ENCODE data around the gene TTC33. TPM values are rescaled to one million over a fixed set of nuclear protein-coding genes. Genes with fewer than 3 reads are reported as not detected.

The TTC33 gene
- total and polyA plus RNA-seq, 2 of the 13 experiments (the other 11 are each of a cell fraction or from before 2014, with no cell fraction given), result 4.5 to 20.0 TPM

GRCh38 chr5:40547994-40548575 lies 207.7 kb downstream of the TTC33 start (continued):
- TF ChIP-seq FOXJ3 (CRISPR knock-in tag; IDR thresholded peaks at IDR 0.05; ENCODE audit: borderline replicate concordance) (peak; percentile 26; the same call in 1 of the 2 replicates), ZNF670 (CRISPR knock-in tag; IDR thresholded peaks at IDR 0.05; ENCODE audit: borderline replicate concordance) (no peak), NR2F6 (IDR thresholded peaks at IDR 0.05) (peak; percentile 87), NR2F6 (CRISPR knock-in tag; IDR thresholded peaks at IDR 0.05) (peak; percentile 75), HNRNPK (IDR thresholded peaks at IDR 0.05; ENCODE audit: low read depth, low read length, poor library complexity, severe bottlenecking) (no peak), TRIM24 (CRISPR knock-in tag; IDR thresholded peaks at IDR 0.05) (peak; percentile 71), ARID5B (CRISPR knock-in tag; IDR thresholded peaks at IDR 0.05) (peak; percentile 63), ZMYM4 (CRISPR knock-in tag; IDR thresholded peaks at IDR 0.05) (0 out of 2 replicates have a peak, but pooled peaks have one; percentile 18), NFIC (IDR thresholded peaks at IDR 0.05; ENCODE audit: low read length) (peak; percentile 29; the same call in 1 of the 2 replicates), BCL6 (CRISPR knock-in tag; IDR thresholded peaks at IDR 0.05) (0 out of 2 replicates have a peak, but pooled peaks have one; percentile 15), ZNF780A (CRISPR knock-in tag; IDR thresholded peaks at IDR 0.05) (no peak), RELA (CRISPR knock-in tag; IDR thresholded peaks at IDR 0.05) (no peak), HDAC2 (CRISPR knock-in tag; IDR thresholded peaks at IDR 0.05) (0 out of 2 replicates have a peak, but pooled peaks have one; percentile 31), SNAPC2 (CRISPR knock-in tag; IDR thresholded peaks at IDR 0.05) (no peak), HMG20A (CRISPR knock-in tag; IDR thresholded peaks at IDR 0.05; ENCODE audit: borderline replicate concordance) (0 out of 2 replicates have a peak, but pooled peaks have one; percentile 25), SOX6 (IDR thresholded peaks at IDR 0.05) (no peak), SOX6 (CRISPR knock-in tag; IDR thresholded peaks at IDR 0.05) (peak; percentile 59; the same call in 1 of the 2 replicates), GFI1 (CRISPR knock-in tag; IDR thresholded peaks at IDR 0.05; ENCODE audit: borderline replicate concordance) (0 out of 2 replicates have a peak, but pooled peaks have one; percentile 30), HNF4A (CRISPR knock-in tag; IDR thresholded peaks at IDR 0.05) (peak; percentile 90), ZNF644 (CRISPR knock-in tag; IDR thresholded peaks at IDR 0.05; ENCODE audit: low read depth) (peak; percentile 81)
- TF ChIP-seq, protein P1, sequence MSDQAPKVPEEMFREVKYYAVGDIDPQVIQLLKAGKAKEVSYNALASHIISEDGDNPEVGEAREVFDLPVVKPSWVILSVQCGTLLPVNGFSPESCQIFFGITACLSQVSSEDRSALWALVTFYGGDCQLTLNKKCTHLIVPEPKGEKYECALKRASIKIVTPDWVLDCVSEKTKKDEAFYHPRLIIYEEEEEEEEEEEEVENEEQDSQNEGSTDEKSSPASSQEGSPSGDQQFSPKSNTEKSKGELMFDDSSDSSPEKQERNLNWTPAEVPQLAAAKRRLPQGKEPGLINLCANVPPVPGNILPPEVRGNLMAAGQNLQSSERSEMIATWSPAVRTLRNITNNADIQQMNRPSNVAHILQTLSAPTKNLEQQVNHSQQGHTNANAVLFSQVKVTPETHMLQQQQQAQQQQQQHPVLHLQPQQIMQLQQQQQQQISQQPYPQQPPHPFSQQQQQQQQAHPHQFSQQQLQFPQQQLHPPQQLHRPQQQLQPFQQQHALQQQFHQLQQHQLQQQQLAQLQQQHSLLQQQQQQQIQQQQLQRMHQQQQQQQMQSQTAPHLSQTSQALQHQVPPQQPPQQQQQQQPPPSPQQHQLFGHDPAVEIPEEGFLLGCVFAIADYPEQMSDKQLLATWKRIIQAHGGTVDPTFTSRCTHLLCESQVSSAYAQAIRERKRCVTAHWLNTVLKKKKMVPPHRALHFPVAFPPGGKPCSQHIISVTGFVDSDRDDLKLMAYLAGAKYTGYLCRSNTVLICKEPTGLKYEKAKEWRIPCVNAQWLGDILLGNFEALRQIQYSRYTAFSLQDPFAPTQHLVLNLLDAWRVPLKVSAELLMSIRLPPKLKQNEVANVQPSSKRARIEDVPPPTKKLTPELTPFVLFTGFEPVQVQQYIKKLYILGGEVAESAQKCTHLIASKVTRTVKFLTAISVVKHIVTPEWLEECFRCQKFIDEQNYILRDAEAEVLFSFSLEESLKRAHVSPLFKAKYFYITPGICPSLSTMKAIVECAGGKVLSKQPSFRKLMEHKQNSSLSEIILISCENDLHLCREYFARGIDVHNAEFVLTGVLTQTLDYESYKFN (CRISPR knock-in tag; conservative IDR thresholded peaks at IDR 0.05), result no peak
- TF ChIP-seq, protein P2, sequence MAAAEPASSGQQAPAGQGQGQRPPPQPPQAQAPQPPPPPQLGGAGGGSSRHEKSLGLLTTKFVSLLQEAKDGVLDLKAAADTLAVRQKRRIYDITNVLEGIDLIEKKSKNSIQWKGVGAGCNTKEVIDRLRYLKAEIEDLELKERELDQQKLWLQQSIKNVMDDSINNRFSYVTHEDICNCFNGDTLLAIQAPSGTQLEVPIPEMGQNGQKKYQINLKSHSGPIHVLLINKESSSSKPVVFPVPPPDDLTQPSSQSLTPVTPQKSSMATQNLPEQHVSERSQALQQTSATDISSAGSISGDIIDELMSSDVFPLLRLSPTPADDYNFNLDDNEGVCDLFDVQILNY (CRISPR knock-in tag; conservative IDR thresholded peaks at IDR 0.05), result no peak
